Panc1 (cell line): Measurements from ENCODE around the gene EIF4EBP2. TPM values are rescaled to one million over a fixed set of nuclear protein-coding genes. Genes with fewer than 3 reads are reported as not detected.

Source experiments
- ATAC-seq: fragments of 200-7000 bp; cut with Tn5 transposase; 2 replicates; pipeline ENCODE4 v1.9.1; 2020; ENCODE audit warnings: mild to moderate bottlenecking, moderate library complexity
- BruUV-seq: library from RNA; stranded (reverse); fragments of 400-500 nt; replicated peaks from 2 replicates; lab custom pipeline; 2021; lab: Mats Ljungman, UMichigan
- CTCF ChIA-PET: fragments of 300-600 bp; sonication (Branson Sonifier 250); formaldehyde crosslinking; loops from one replicate; lab custom pipeline; 2022; ENCODE audit warnings: antibody characterized with exemption; lab: Charles Lee
- POLR2A ChIA-PET: fragments of 300-600 bp; sonication (Branson Sonifier 250); formaldehyde crosslinking; loops from one replicate; lab custom pipeline; 2022; ENCODE audit warnings: antibody characterized with exemption; lab: Charles Lee
- DNase-seq: peaks from one replicate; pipeline ENCODE4 v3.0.0-alpha.2; 2010; ENCODE audit warnings: low read depth, low spot score
- H3K27ac ChIP-seq: 2 replicates; pipeline ENCODE4 v1.5.1; 2011; ENCODE audit warnings: mild to moderate bottlenecking, low read length, inconsistent platforms
- H3K27me3 ChIP-seq: fragments of 200-500 bp; sonication (Bioruptor generic); 2 replicates; pipeline ENCODE4 v1.6.0; 2014; ENCODE audit warnings: low read length, inconsistent platforms; ENCODE audit not compliant: control insufficient read depth, insufficient read depth
- H3K36me3 ChIP-seq: fragments of 200-500 bp; sonication (Bioruptor generic); 2 replicates; pipeline ENCODE4 v1.5.1; 2014; ENCODE audit warnings: inconsistent platforms, mild to moderate bottlenecking, low read length, moderate library complexity; ENCODE audit not compliant: control insufficient read depth, insufficient read depth
- H3K4me1 ChIP-seq: 2 replicates; pipeline ENCODE4 v1.5.1; 2011; ENCODE audit warnings: inconsistent platforms, mild to moderate bottlenecking, low read length, moderate library complexity; ENCODE audit not compliant: control insufficient read depth, insufficient read depth
- H3K4me3 ChIP-seq, 2 experiments: 2 replicates each; pipeline ENCODE4 v1.5.1; 2011 to 2012; ENCODE audit warnings: low read depth in 2 of 2, low read length in 2 of 2, mild to moderate bottlenecking in 2 of 2, inconsistent platforms in 1 of 2, moderate library complexity in 1 of 2
- H3K9me3 ChIP-seq: fragments of 200-500 bp; sonication (Bioruptor generic); 2 replicates; pipeline ENCODE4 v1.5.1; 2014; ENCODE audit warnings: low read depth, mild to moderate bottlenecking, inconsistent platforms, low read length, moderate library complexity; ENCODE audit not compliant: control insufficient read depth, insufficient read depth
- CTCF ChIP-seq: fragments of 450-650 bp; IDR thresholded peaks from 2 replicates; pipeline ENCODE4 v1.5.1; 2017; ENCODE audit warnings: mild to moderate bottlenecking
- POLR2AphosphoS5 ChIP-seq: IDR thresholded peaks from 2 replicates; pipeline ENCODE4 v1.6.1; 2012; ENCODE audit warnings: mild to moderate bottlenecking, low read depth, low read length, moderate library complexity
- REST ChIP-seq, 2 experiments: IDR thresholded peaks; 2 replicates each; pipeline ENCODE4 v1.6.1; 2011 to 2012; ENCODE audit warnings: low read depth in 2 of 2, control low read depth in 1 of 2, low read length in 1 of 2, mild to moderate bottlenecking in 1 of 2, moderate library complexity in 1 of 2; ENCODE audit not compliant: insufficient read depth in 1 of 2
- SIN3A ChIP-seq: IDR thresholded peaks from 2 replicates; pipeline ENCODE4 v1.6.1; 2012; ENCODE audit warnings: low read depth, mild to moderate bottlenecking, low read length, moderate library complexity, borderline replicate concordance; ENCODE audit not compliant: insufficient read depth
- TCF7L2 ChIP-seq: IDR thresholded peaks from 2 replicates; pipeline ENCODE4 v1.6.1; 2011; ENCODE audit warnings: mild to moderate bottlenecking, low read depth, low read length, inconsistent platforms
- in situ Hi-C: cut with HindIII; loops from 2 replicates; pipeline ENCODE4 v1.10.0; 2016; ENCODE audit warnings: low sequenced_read_pairs, low pct_unique_long_range_greater_than_20kb
- intact Hi-C: fragments of 100-400 bp; cut with micrococcal nuclease; formaldehyde crosslinking; loops from one replicate; pipeline ENCODE4 v1.10.0; 2022; ENCODE audit not compliant: unreplicated experiment
- total RNA-seq: library from RNA; stranded (reverse); gene quantifications from one replicate; pipeline ENCODE4 v1.2.1, GENCODE V29; 2021; ENCODE audit not compliant: unreplicated experiment

Gene EIF4EBP2
- total RNA-seq, 1 experiment from 2014 or later = 48.2 TPM

- Histone ChIP-seq H3K4me3 (no peak overlapping the region), H3K36me3 (no peaks in the 10 kb centered on the region), H3K27ac (no peak overlapping the region), H3K9me3 (no peaks in the 10 kb centered on the region), H3K4me1 (no peaks in the 10 kb centered on the region), H3K27me3 (no peaks in the 10 kb centered on the region; the same call in 1 of the 2 replicates)
- BruUV-seq = no TSS peak
- no peak for DNase-seq
- no peak for TF ChIP-seq TCF7L2
- no peak for TF ChIP-seq SIN3A
- no peak for TF ChIP-seq CTCF
- TF ChIP-seq POLR2AphosphoS5 = no peak
- TF ChIP-seq REST (IDR thresholded peaks at IDR 0.05; ENCODE audit: insufficient read depth in 1 of 2, low read depth in 2 of 2, low read length in 1 of 2) = no peak
- in situ Hi-C loops (no loop called here), intact Hi-C loops (loop anchor here (10.0 kb wide), 1 partner anchor 420 kb away; the partner anchor contains the start of gene PCBD1)
- ChIA-PET POLR2A (no interaction called here), CTCF (no interaction called here)
- ATAC-seq = no peak
Observed at GRCh38 chr10:70465278-70465677, 61.3 kb downstream of the EIF4EBP2 start.

- CTCF ChIA-PET = interaction anchor here (0.7 kb wide), 1 partner anchor 132 kb away, joined by 3 read pairs; no protein-coding TSS in a partner anchor
Observed at GRCh38 chr10:70465832-70466231, 61.9 kb downstream of the EIF4EBP2 start.

More at GRCh38 chr10:70465832-70466231, 61.9 kb downstream of the EIF4EBP2 start:
- no peaks in the 10 kb centered on the region for H3K36me3 ChIP-seq
- POLR2A ChIA-PET = no interaction called here
- no peak overlapping the region for H3K4me3 ChIP-seq
- no peaks in the 10 kb centered on the region; the same call in 1 of the 2 replicates for H3K27me3 ChIP-seq
- intact Hi-C loops (loop anchor here (10.0 kb wide), 1 partner anchor 419 kb away; the partner anchor contains the start of gene PCBD1), in situ Hi-C loops (no loop called here)
- no peaks in the 10 kb centered on the region for H3K9me3 ChIP-seq
- TF ChIP-seq SIN3A = no peak
- no peak for TF ChIP-seq TCF7L2
- no peak for TF ChIP-seq REST (IDR thresholded peaks at IDR 0.05; ENCODE audit: insufficient read depth in 1 of 2, low read depth in 2 of 2, low read length in 1 of 2)
- no peak for TF ChIP-seq CTCF
- TF ChIP-seq POLR2AphosphoS5 = no peak
- no peak for ATAC-seq
- no TSS peak for BruUV-seq
- DNase-seq = no peak
- H3K4me1 ChIP-seq = no peaks in the 10 kb centered on the region
- no peak overlapping the region for H3K27ac ChIP-seq
